Fibroblast of skin of right biceps (primary cell): Measurements from ENCODE around the gene NR1D1.
A peak's percentile ranks its signal among the peaks of the same experiment; 100 is the strongest.

Source experiments
- DNase-seq: peaks from one replicate; pipeline ENCODE4 v3.0.0-alpha.2; 2013

The NR1D1 gene

DNA sequence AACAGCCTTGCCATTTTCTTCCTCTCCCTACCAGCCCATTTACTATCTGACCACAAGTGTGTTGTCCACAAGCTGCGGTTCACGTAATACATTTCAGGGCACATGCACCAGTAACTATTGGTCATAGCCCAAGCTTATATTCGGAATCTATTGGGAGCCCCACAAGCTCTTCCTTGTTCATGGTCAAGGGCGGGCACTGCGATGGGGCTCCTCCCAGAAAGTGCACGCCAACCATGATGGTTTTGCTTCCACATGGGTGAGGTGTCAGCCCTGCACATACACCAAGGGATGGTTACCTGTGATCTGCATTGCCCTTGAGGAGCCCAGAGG is 25.6 kb downstream of the NR1D1 start:
- no peak for DNase-seq

DNA sequence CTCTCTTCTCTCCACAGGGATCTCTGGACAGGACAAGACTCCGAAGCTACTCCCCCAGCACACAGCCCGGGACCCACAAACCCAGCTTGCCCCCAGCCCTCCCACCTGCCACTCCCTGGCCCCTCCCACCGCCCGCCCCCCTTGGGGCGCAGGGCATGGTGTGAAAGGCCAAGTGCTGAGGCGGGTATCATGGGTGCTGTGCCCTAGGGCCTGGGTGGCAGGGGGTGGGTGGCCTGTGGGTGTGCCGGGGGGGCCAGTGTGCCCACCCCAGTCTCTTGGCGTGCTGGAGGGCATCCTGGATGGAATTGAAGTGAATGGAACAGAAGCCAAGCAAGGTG is 26.2 kb downstream of the NR1D1 start:
- DNase-seq, result no peak

DNA sequence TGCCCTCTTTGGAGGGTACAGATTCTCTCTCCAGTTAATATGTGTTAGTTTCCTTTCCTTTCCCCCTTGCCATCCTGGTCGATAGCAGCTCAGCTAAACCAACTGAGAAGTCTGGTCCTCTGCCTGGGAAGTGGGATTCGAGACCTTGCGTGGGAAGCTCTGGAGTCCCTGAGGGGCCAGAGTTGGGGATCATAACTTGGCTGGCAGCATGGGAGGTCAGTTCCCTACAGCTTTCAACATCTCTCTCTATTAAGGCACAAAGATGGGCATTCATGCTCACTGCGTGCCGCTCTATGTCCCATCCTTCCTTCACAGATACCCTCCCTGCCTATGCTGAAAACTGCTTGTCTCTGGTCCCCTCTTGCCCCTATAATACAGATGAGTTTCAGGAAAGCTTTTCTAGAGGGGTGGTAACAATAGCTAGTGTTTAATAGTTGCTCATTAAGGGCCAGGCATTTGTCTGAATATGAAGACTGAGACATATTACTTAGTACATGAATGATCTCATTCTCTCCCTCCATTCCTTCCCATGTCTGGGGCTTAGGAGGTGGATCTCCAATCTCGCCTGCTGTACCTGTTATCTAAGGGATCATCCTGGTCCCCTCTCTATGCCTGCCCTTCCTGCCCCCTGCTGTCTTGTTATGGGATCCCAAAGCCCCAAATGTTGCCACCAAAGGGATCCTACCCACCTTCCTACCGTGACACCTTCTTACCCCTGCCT is 26.8 kb downstream of the NR1D1 start:
- DNase-seq, result no peak

DNA sequence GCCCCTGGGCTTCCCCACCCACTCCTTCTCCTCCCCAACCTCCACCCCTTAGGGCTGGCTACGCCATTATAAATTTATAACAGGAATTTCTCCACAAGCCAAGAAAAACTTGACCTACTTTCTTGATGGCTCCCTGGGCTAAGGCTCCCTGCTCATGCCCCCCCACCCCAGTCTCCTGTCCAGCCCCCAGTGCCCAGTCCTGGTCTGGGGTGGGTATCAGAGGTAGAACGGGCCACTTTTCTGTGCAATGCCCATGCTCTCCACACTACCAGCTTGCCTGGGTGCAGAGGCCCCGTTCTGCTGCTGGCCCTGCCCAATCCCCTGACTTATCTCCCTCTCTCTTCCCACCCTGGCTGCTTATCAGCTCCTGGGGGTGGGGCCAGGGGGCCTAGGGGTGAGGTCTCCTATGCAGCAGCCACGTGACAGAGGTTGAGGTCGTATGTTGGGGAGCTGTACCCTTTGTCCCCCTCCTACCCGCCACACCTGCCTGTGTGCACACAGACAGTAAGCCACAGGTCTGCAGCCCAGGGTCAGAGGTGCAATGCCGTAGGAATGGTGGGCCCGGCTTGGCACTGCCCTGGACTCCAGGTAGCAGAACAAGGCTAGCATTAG is 27.5 kb downstream of the NR1D1 start:
- no peak for DNase-seq

DNA sequence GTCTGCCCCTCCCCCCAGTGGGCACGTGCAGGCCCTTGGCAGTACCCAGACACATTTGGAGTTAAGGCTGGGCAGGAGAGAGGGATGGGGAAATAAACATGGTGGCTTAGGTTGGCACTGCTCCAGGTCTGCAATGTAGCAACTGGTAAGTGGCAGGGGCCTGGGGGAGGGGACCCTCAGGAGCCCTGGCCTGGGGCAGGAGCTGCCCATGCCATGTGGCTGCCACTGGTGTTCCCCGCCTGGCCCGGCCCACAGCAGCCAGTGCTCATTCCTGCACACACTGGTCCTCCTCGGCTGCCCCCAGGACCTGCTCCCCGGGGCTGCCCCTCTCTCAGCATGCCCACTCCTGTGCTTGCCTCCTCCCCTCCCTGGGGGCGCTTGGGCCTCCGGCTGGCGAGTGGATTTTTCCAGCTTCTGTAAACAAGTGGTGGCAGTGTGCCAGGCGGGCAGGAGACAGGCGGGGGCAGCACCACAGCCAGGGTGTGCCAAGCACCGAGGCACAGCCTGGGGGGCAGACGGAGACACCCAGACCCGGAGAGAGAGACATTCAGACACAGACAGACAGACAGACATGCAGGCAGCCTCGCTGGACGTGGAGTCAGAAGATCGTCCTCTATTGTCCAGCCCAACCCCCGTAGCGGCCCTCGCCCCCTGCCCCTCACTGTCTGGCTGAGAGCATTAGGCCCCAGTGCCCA is 28.2 kb downstream of the NR1D1 start:
- no peak for DNase-seq

DNA sequence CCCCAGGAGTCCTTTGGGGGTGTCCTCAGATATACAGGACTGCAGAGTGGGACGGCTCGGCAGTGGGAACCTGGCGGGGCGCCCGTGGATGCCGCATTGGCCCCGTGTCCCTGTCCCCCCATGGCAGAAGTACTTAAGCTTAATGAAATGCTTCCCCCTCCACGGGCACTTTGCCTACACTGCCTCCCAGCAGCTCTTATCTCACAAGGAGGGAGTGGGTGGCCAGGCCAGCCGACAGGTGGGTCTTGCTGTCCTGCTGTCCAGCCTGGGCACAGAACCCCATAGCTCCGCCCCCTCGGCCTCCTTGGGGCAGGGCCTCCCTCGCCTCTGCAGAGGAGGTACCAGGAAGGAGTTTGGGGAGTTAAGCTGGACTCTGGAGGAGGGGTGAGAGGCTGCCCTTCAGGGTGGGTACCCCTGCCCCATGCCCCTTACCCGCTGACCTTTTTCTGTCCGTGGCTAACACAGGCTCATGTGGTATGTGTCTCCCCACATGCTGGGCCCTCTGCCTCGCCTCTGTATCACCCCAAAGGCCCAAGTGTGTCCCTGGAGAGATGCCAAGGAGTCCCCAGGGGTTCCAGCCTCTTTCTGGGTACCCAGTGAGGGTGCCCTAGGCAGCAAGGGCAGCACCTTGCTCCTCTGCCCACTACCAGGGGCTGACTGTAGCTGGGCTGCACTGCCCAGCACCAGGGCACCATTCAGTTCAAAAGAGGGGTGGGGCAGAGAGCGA is 28.9 kb downstream of the NR1D1 start:
- DNase-seq, result no peak

DNA sequence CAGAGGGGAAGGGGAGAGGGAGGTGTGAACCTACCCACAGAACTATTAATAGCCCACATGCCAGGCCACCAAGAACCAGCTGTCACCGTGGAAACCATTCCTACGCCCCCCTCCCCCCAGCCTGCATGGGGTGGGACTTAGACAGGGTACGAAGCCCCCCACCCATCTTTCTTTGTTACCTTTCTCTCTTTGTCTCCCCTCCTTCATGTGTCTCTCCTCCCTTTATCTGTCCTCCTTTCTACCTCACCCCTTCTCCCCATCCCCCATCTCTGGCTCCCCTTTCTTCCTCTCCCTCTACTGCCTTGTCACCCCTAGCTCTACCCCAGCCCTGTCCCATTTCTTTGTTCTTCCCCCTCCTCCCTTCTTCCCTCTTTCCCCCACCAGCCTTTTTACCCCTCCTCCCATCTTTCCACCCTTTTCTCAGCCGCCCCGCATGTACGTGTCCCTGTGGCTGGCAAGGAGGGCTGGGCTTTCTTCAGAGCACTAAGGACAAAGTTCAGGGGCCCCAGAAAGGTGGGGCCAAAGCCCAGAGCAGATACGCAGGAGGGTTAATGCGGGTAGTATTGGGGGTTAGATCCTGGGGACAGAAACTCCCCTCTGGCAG is 29.6 kb downstream of the NR1D1 start:
- DNase-seq, result no peak

DNA sequence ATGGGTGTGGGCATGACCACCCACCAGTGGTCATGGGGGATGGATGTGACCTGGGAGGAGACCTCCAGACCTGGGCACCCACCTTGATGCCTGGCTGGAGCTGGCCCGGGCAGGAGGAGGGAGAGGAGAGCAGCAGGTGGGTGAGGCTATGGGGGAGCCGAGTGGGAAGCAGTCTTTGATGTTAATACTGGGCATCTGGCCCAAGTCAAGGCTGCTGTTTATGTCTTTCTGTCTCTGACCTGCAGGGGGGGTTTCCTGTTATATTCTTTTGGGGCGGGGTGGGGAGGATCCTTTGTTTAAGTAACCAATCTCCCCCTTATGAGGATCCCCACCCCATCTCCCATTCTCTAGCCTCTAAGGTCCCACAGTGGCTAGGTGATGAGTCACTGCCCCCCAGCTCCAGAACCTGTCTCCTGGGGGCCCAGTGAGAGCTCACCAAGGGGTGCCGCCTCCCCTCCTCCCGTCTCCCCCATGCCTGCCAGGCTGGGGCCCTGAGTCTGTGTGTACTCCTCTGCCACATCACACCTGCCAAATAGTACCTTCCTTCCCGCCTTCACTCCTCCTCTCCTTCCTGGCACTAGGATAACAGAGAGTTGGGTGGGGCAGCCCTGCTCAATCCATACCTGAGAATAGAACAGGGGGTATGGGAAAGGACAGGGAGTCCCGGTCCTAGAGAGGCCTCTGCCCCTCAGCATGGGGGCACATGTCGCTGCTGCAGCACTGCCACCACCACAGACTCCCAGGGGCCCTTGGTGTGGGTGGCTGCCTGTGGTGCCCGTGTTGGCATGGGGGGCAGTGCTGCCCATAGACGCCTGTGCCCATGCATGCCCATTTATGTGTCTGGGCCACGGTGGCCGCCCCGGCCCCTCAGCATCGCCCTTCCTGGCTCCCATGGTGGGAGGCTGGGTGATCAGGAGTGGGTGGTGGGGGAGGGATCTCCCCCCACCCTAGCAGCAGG is 30.4 kb downstream of the NR1D1 start:
- DNase-seq, result peak; percentile 58

DNA sequence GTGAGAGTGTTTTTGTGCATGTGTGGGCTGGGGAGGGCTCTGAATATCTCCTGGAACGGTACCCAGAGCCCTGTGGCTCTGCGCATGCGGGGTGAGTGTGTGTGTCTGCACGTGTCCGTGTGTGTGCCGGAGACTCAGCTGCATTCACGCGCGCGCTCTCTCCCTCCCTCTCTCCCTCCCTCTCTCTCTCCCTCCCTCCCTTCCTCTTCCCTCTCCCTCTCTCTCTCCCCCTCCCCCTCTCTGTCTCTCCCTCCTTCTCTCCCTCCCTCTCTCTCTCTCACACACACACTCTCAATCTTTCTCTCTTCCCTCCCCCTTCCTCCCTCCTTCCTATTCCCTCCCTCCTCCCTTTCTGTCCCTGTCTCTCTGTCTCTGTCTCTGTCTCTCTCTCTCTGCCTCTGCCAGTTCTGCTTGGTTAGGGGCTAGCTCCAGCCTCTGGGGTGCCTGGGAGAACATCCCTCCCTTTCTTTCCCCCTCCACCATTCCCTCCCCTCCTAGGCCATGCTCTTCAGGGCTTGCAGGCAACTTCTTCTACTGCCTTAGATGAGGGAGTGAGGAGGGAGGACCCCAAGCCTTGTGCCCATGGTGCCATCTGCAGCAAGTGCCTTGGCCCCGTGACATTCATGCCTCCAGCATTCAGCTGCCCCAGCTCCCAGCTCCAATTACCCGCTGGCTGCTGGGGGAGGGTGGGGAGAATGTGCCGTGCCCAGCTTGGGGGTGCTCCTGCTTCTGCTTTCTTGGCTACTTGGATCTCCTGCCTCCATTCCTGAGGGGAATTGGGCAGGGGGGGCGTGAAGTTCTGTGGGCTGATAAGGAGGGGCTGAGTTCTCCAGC is 31.3 kb downstream of the NR1D1 start:
- DNase-seq, result peak; percentile 87

DNA sequence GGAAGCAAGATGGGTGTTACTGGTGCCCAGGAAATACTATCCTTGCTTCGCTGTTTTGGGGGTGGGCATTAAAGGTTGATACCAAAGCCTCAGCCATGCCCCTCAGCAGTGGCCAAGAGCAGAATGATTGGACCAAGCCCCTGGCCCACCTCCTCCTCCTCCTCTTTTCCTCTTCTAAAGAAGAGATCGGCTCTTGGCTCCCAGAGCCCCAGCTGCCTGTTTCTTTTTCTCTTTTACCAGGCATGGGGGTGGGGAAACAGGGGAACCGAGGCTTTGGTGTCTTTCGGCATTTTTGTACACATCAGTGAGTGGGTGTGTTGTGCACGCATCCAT is 31.8 kb downstream of the NR1D1 start:
- DNase-seq, result no peak

DNA sequence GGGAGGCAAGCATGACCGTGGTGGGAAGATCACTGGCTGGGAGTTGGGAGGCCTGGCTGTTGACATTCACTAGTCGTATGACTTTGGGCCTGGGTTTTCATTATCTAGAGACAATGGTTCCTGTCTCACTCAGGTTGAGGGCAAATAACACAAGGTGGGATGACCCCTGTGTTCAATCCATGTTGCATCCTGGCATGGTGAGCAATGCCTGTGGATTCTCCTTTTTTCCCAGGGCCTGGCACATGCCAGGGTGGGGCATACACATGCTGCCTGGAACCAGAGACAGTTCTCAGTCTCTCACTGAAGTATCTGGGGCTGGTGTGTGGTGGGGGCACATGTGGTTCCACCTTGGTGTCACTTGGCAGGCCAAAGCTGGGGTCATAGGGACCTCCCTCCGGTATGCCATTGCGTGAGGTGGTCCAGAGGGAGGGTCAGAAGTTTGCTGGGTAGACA is 32.2 kb downstream of the NR1D1 start:
- DNase-seq, result no peak

DNA sequence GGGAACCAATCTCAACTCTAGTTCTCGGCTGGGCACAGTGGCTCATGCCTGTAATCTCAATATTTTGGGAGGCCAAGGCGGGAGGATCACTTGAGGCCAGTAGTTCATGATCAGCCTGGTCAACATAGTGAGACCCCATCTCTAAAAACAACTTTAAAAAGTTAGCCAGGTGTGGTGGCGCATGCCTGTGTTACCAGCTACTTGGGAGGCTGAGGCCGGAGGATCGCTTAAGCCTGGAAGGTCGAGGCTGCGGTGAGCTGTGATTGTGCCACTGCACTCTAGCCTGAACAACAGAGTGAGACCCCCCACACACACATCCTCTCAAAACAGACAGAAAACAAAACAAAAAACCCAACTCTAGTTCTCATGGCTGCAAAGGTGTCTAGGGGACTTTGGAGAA is 32.7 kb downstream of the NR1D1 start:
- DNase-seq, result no peak

DNA sequence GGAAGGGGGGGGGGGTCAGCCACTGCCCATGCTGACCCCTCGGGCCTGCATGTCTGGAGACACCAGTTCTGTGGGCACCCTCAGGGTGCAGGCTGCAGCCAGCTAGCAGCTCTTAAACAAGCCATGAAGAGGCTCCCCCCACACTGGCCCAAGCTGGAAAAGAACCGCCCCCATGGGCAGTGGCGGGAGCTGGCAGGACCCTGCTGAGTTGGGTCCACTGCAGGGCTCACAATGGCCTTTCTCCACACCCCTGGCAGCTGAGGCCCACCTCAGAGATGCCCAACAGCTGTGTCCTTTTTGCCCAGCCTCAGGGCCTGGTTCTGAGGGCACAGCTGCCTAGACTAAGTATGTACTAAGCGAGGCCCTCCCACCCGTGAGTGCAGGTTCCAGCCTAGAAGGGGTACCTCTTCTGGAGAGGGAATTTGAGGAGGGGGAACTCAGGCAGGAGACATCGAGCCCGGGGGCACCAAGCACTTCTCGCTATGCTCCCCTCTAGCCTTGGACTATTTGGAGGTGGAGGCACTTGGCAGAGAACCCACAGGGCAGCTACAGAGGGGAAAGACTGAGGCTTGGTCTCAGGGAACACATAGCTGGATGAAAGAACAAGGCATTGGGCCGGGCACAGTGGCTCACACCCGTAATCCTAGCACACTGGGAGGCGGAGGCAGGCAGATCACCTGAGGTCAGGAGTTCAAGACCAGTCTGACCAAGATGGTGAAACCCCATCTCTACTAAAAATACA is 34.4 kb downstream of the NR1D1 start:
- DNase-seq, result no peak

DNA sequence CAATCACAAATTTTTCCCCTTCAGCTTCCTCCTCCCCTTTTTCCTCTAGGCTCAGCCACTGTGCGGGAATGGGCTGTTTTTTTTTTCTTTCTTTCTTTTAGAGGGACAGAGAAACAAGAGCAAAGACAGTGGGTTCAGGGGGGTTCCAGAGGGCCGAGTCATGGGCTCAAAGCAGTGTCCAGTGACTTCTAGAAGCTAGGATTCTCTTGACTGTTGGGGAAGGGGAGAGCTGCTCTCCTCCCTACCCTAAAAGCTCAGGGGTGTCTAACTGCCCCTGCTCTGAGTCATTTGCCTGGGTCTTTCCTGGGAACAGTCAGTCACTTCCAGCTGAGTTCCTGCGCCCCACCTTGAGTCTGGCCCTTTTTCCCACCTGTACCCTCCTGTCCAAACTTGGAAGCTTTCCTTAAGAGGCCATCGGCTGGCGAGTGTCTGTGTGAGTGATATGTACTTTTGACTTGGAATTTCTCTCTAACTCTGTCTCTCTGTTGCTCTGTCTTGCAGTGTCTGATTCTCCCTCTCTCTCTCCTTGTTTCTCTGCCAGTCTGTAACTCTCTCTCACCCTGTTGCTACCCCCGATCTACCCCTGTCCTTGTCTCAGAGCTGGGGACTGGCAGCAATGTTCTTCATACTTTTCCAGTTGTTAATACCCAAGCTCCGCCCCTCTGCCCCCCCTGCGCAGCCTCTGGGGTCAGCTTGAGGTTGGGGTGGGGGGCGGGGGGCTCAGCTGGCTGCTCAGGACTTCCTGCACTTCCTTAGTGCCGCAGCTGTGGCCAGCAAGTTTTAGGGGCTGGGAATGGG is 35.2 kb downstream of the NR1D1 start:
- peak; percentile 78 for DNase-seq

DNA sequence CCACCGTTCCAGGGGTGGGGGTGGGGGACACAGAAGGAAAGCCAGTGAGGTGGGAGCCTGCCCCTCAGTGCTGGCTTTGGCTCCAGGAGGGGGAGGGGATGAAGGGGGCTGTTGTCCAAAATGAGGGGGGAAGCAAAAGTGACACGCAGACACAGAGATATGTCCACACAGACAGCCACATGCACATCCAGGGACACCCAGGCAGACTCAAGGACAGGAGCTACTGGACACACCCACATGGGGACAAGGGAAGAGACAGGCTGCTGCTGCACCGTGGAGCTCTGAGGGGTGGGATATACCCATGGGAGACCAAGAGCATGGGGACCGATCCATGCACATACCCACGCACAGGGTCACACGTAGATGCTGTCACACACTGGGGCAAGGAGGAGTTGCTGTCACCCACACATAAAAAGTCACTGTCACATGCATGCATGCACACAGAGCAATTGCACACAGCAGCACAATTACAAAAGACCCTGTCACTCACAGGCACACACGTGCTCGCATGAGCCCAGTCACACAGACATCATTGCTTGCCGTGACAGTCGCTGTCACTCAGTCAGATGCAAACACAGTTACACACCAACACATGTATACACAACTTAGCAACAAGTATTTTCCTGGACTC is 36.4 kb downstream of the NR1D1 start:
- DNase-seq, result no peak

DNA sequence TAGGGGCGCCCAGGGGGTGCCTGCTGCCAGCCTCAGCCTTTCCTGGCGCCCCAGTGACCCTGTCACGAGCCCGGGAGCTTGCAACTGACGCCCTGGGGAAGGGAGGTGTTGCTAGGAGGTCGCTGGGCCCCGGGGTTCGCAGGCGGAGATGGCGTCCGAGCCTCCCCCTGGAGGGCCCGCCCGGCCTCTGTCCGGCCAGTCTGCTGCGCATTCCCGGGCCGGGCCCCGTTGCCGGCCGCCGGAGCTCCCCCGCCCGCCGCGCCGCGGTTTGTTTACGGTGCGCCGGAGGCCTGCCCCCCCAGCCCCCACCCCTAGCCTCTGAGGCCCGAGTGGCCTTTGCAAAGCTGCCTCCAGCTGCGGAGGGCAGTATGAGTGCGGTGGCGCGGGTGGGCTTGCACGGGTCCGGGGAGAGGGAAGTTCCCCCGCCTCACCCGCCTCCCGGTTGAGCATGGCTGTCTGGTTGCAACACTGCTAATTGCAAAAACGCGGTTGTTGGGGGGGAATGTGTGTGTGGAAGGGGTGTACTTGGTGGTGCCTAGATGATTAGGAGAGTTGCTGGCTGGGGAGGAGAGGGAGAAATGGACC is 37.1 kb downstream of the NR1D1 start:
- DNase-seq, result no peak

DNA sequence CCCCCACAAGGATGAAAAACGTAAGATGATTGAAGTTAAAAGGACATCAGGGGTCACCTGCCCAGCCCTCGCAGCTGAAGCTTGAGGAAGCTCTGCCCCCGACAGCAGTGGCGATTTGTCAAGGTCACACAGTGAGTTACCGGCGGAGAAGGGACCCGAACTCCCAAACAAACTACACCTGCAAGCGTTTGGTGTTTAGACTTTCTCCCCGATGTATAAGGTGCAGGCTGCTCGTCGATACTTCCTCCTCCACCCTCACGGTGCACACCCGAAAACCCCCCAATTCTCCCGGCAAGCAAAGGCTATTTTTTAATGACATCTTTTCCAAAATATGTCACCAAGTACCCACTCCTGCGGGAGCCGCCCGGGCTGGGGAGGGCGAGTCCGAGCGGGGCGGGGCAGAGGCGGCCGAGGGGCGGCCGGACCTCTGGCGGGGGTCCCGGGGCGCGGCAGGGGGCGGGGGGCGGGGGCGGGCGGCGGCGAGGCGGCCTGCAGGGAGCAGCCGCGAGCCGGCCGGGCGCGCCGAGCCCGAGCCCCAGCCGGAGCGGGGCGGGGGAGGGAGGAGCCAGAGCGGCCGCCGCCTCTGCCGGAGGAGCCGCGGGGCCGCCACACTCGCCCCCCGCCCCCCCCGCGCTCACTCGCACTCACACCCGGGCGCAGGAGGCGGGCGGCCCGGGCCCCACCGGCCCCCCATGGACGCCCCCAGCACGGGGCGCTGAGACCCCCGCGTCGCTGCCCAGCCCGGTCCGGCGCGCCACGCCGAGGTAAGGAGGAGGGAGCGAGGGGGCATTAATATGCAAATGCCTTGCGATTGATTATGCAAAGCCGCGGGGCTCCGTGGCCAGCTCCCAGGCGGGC is 37.8 kb downstream of the NR1D1 start, which contains the start of gene THRA:
Gene THRA, plus strand, starts transcription at position 637 of the 858 bp plus-strand sequence. CDS start 11,524 bp downstream, outside the sequence.
- DNase-seq, result peak; percentile 66

DNA sequence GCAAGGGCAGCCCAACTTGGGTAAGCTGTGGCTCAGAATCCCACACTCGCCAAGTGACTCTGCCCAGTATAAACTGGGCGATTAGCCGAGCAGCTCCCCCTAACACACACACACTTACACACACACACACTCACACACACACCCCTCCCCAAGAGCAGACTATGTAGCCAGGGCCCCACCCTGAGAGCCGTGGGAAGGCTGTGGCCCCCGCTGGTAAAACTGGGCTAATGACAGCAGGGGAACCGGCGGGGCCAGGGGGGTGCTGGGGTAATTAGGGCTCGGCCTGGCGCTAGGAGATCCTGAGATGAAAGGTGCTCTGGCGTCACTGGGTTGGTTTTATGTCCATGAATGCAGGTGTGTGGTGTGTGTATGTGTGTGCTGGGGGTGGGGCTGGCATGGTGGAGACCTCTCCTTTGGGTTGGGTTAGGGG is 38.8 kb downstream of the NR1D1 start:
- no peak for DNase-seq
